Thoracic aorta (tissue), 2 donors: Measurements from ENCODE around the gene WDR18. TPM values are rescaled to one million over a fixed set of nuclear protein-coding genes. Genes with fewer than 3 reads are reported as not detected.
"Not testable (repeated sequence)": the region's sequence is repeated elsewhere in the genome, so short reads cannot be mapped to it uniquely, and the experiment has no call there.

Source experiments
- ATAC-seq: fragments of 150-250 bp; one replicate; pipeline ENCODE4 v1.8.0; 2017; ENCODE audit warnings: low read depth; ENCODE audit not compliant: insufficient number of reproducible peaks, low FRiP score
- DNase-seq: peaks from one replicate; pipeline ENCODE4 v3.0.0-alpha.2; 2020; ENCODE audit warnings: low spot score
- H3K27ac ChIP-seq, 2 donors: fragments of 200-600 bp; sonication (generic); 1 replicate in 1 of 2; 2 replicates in 1 of 2; pipeline ENCODE4 v1.5.1; 2016; ENCODE audit warnings: mild to moderate bottlenecking in 2 of 2, moderate library complexity in 2 of 2
- H3K27me3 ChIP-seq: fragments of 200-600 bp; sonication (generic); replicated peaks from 2 replicates; pipeline ENCODE4 v1.6.0; 2016; ENCODE audit warnings: mild to moderate bottlenecking; ENCODE audit not compliant: insufficient read depth
- H3K36me3 ChIP-seq: fragments of 200-600 bp; sonication (generic); one replicate; pipeline ENCODE4 v1.5.1; 2016
- H3K4me1 ChIP-seq, 2 donors: fragments of 200-600 bp; sonication (generic); 1 replicate in 1 of 2; 2 replicates in 1 of 2; pipeline versions ENCODE4 v1.5.1 to v1.6.0; 2016; ENCODE audit warnings: low read depth in 2 of 2, mild to moderate bottlenecking in 1 of 2; ENCODE audit not compliant: control insufficient read depth in 1 of 2
- H3K4me3 ChIP-seq: fragments of 200-600 bp; sonication (generic); 2 replicates; pipeline ENCODE4 v1.5.1; 2016; ENCODE audit warnings: mild to moderate bottlenecking
- H3K9me3 ChIP-seq: fragments of 200-600 bp; sonication (generic); 2 replicates; pipeline ENCODE4 v1.5.1; 2016
- CTCF ChIP-seq: fragments of 200-600 bp; sonication (generic); IDR thresholded peaks from one replicate; pipeline ENCODE4 v1.5.1; 2019; ENCODE audit warnings: antibody characterized with exemption
- total RNA-seq, 2 donors: library from RNA; depleted of rRNA; stranded (reverse); fragments of >200 nt; gene quantifications; one replicate each; pipeline versions ENCODE4 v1.1.0 to v1.2.3, GENCODE V29; 2016

The WDR18 gene
- total RNA-seq, 2 donors from 2014 or later, result 6.8 to 27.6 TPM

- no peak for ATAC-seq
- Histone ChIP-seq H3K9me3 (no peaks in the 10 kb centered on the region), H3K36me3 (no peaks in the 10 kb centered on the region), H3K27me3 (no peaks in the 10 kb centered on the region), H3K4me3 (peak overlapping the region; percentile 84), H3K4me1 (peaks cover 55 to 65% of the 10 kb centered on the region in 2 donors), H3K27ac (peak overlapping the region; percentile 95 to 99)
- DNase-seq, result no peak
- TF ChIP-seq CTCF, result no peak
These were observed 36.1 kb downstream of the WDR18 start for GRCh38 chr19:1019980-1020867.

- Histone ChIP-seq H3K27ac (peak within 1 kb of the TSS; percentile 95 to 99), H3K27me3 (no peaks in the 10 kb centered on the region), H3K4me3 (peak within 1 kb of the TSS; percentile 84), H3K4me1 (peaks cover 55 to 62% of the 10 kb centered on the region in 2 donors), H3K9me3 (no peaks in the 10 kb centered on the region), H3K36me3 (no peaks in the 10 kb centered on the region)
- ATAC-seq (peak; percentile 75), DNase-seq (peak; percentile 94)
- no peak for TF ChIP-seq CTCF
These were observed 36.8 kb downstream of the WDR18 start, which contains the start of gene TMEM259 for GRCh38 chr19:1020868-1021425. Gene TMEM259 (minus strand): TSS chr19:1021123. CDS start chr19:1020996, 127 bp downstream.

- not testable (repeated sequence) for H3K9me3 ChIP-seq, ATAC-seq, H3K27me3 ChIP-seq, DNase-seq, H3K36me3 ChIP-seq, H3K4me3 ChIP-seq
- Histone ChIP-seq H3K4me1 (peaks cover 27 to 35% of the 10 kb centered on the region in 2 donors), H3K27ac (peak overlapping the region in 1 of 2 donors; percentile 99)
These were observed 39.7 kb downstream of the WDR18 start for GRCh38 chr19:1023883-1024188.

GRCh38 chr19:1025080-1025479 is 40.9 kb downstream of the WDR18 start:
- H3K27ac ChIP-seq, result peak overlapping the region in 1 of 2 donors; percentile 100
- H3K9me3 ChIP-seq, result not testable (repeated sequence)

GRCh38 chr19:1025960-1026782 is 42.0 kb downstream of the WDR18 start, which contains the start of gene CNN2:
Gene CNN2 (plus strand): TSS chr19:1026608. CDS start chr19:1026662, 54 bp downstream.
- peak; percentile 38 for ATAC-seq
- Histone ChIP-seq H3K4me1 (peaks cover 23 to 34% of the 10 kb centered on the region in 2 donors), H3K36me3 (peaks cover 10% of the 10 kb centered on the region), H3K9me3 (no peaks in the 10 kb centered on the region), H3K4me3 (peak within 1 kb of the TSS; percentile 90), H3K27ac (peak within 1 kb of the TSS; percentile 100), H3K27me3 (no peaks in the 10 kb centered on the region)
- no peak for DNase-seq
- no peak for TF ChIP-seq CTCF

More at GRCh38 chr19:1025080-1025479, 40.9 kb downstream of the WDR18 start:
- peaks cover 21 to 34% of the 10 kb centered on the region in 2 donors for H3K4me1 ChIP-seq
- not testable (repeated sequence) for H3K36me3 ChIP-seq, H3K4me3 ChIP-seq, H3K27me3 ChIP-seq, DNase-seq, ATAC-seq
